HL-60 (cell line): ENCODE data around the gene PACSIN3.

Source experiments
- POLR2AphosphoS5 ChIP-seq: IDR thresholded peaks from 2 replicates; pipeline ENCODE4 v1.6.1; 2012; ENCODE audit warnings: low read depth
- SPI1 ChIP-seq: IDR thresholded peaks from 2 replicates; pipeline ENCODE4 v1.6.1; 2012; ENCODE audit warnings: low read depth, mild to moderate bottlenecking, borderline replicate concordance
- TF ChIP-seq, protein P1 (sequence below): IDR thresholded peaks from one replicate; pipeline ENCODE4 v1.5.1; 2011; ENCODE audit warnings: low read length, control low read depth, inconsistent platforms; ENCODE audit not compliant: insufficient read depth
- TF ChIP-seq, protein P2 (sequence below): IDR thresholded peaks from 2 replicates; pipeline ENCODE4 v1.6.1; 2012; ENCODE audit warnings: low read depth; ENCODE audit not compliant: insufficient replicate concordance

GRCh38 chr11:47220401-47220821 is 34.2 kb upstream of the PACSIN3 start:
- TF ChIP-seq, protein P1, sequence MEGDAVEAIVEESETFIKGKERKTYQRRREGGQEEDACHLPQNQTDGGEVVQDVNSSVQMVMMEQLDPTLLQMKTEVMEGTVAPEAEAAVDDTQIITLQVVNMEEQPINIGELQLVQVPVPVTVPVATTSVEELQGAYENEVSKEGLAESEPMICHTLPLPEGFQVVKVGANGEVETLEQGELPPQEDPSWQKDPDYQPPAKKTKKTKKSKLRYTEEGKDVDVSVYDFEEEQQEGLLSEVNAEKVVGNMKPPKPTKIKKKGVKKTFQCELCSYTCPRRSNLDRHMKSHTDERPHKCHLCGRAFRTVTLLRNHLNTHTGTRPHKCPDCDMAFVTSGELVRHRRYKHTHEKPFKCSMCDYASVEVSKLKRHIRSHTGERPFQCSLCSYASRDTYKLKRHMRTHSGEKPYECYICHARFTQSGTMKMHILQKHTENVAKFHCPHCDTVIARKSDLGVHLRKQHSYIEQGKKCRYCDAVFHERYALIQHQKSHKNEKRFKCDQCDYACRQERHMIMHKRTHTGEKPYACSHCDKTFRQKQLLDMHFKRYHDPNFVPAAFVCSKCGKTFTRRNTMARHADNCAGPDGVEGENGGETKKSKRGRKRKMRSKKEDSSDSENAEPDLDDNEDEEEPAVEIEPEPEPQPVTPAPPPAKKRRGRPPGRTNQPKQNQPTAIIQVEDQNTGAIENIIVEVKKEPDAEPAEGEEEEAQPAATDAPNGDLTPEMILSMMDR = no peak
- TF ChIP-seq SPI1 (no peak), POLR2AphosphoS5 (no peak)
- TF ChIP-seq, protein P2, sequence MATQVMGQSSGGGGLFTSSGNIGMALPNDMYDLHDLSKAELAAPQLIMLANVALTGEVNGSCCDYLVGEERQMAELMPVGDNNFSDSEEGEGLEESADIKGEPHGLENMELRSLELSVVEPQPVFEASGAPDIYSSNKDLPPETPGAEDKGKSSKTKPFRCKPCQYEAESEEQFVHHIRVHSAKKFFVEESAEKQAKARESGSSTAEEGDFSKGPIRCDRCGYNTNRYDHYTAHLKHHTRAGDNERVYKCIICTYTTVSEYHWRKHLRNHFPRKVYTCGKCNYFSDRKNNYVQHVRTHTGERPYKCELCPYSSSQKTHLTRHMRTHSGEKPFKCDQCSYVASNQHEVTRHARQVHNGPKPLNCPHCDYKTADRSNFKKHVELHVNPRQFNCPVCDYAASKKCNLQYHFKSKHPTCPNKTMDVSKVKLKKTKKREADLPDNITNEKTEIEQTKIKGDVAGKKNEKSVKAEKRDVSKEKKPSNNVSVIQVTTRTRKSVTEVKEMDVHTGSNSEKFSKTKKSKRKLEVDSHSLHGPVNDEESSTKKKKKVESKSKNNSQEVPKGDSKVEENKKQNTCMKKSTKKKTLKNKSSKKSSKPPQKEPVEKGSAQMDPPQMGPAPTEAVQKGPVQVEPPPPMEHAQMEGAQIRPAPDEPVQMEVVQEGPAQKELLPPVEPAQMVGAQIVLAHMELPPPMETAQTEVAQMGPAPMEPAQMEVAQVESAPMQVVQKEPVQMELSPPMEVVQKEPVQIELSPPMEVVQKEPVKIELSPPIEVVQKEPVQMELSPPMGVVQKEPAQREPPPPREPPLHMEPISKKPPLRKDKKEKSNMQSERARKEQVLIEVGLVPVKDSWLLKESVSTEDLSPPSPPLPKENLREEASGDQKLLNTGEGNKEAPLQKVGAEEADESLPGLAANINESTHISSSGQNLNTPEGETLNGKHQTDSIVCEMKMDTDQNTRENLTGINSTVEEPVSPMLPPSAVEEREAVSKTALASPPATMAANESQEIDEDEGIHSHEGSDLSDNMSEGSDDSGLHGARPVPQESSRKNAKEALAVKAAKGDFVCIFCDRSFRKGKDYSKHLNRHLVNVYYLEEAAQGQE = no peak
